Mesenchymal stem cell (in vitro differentiated cells and primary cell): ENCODE data around the gene GCNA.

Source experiments
- DNase-seq: peaks from one replicate; pipeline ENCODE4 v3.0.0-alpha.2; 2013
- H2AFZ ChIP-seq: one replicate; pipeline ENCODE4 v1.6.1; 2013; ENCODE audit warnings: low read depth, mild to moderate bottlenecking, control low read depth, inconsistent platforms, low read length, moderate library complexity
- H2AK5ac ChIP-seq: 2 replicates; pipeline ENCODE4 v1.6.1; 2013; ENCODE audit warnings: low read length, moderate library complexity, mild to moderate bottlenecking, inconsistent platforms; ENCODE audit not compliant: severe bottlenecking
- H2BK120ac ChIP-seq: one replicate; pipeline ENCODE4 v1.6.1; 2013; ENCODE audit warnings: low read depth, mild to moderate bottlenecking, inconsistent platforms, low read length, moderate library complexity
- H2BK12ac ChIP-seq, 2 experiments: one replicate each; pipeline ENCODE4 v1.6.1; 2013; ENCODE audit warnings: inconsistent platforms in 2 of 2, low read length in 2 of 2, mild to moderate bottlenecking in 2 of 2, moderate library complexity in 2 of 2, control low read depth in 1 of 2
- H2BK15ac ChIP-seq: one replicate; pipeline ENCODE4 v1.6.1; 2013; ENCODE audit warnings: mild to moderate bottlenecking, low read depth, inconsistent platforms; ENCODE audit not compliant: poor library complexity, severe bottlenecking
- H2BK5ac ChIP-seq: 2 replicates; pipeline ENCODE4 v1.6.1; 2013; ENCODE audit warnings: low read depth, mild to moderate bottlenecking, low read length, control low read depth, inconsistent platforms; ENCODE audit not compliant: poor library complexity, severe bottlenecking
- H3K14ac ChIP-seq, 2 experiments: one replicate each; pipeline ENCODE4 v1.6.1; 2013; ENCODE audit warnings: inconsistent platforms in 2 of 2, low read length in 2 of 2, control low read depth in 1 of 2, mild to moderate bottlenecking in 1 of 2, moderate library complexity in 1 of 2
- H3K18ac ChIP-seq, 2 experiments: one replicate each; pipeline ENCODE4 v1.6.1; 2013; ENCODE audit warnings: inconsistent platforms in 2 of 2, low read length in 2 of 2, control low read depth in 1 of 2, low read depth in 1 of 2, mild to moderate bottlenecking in 1 of 2
- H3K23ac ChIP-seq, 2 experiments: one replicate each; pipeline ENCODE4 v1.6.1; 2013; ENCODE audit warnings: inconsistent platforms in 2 of 2, low read length in 2 of 2, mild to moderate bottlenecking in 2 of 2, moderate library complexity in 2 of 2, control low read depth in 1 of 2
- H3K27ac ChIP-seq: 2 replicates; pipeline ENCODE4 v1.5.1; 2013; ENCODE audit warnings: mild to moderate bottlenecking, moderate library complexity, low read length, control low read depth, inconsistent platforms; ENCODE audit not compliant: poor library complexity, severe bottlenecking
- H3K27me3 ChIP-seq, 2 experiments: 2 replicates each; pipeline versions ENCODE4 v1.6.1 to v1.7.0; 2013; ENCODE audit warnings: low read length in 2 of 2, mild to moderate bottlenecking in 2 of 2, moderate library complexity in 2 of 2, control low read depth in 1 of 2, inconsistent platforms in 1 of 2; ENCODE audit not compliant: control insufficient read depth in 1 of 2, insufficient read depth in 1 of 2
- H3K36me3 ChIP-seq, 2 experiments: 2 replicates each; pipeline versions ENCODE4 v1.6.1 to v1.7.0; 2013; ENCODE audit warnings: low read length in 2 of 2, control low read depth in 1 of 2, inconsistent platforms in 1 of 2, low read depth in 1 of 2, mild to moderate bottlenecking in 1 of 2; ENCODE audit not compliant: insufficient read depth in 2 of 2, control insufficient read depth in 1 of 2
- H3K4ac ChIP-seq, 2 experiments: one replicate each; pipeline ENCODE4 v1.6.1; 2013; ENCODE audit warnings: inconsistent platforms in 2 of 2, low read length in 2 of 2, mild to moderate bottlenecking in 2 of 2, moderate library complexity in 2 of 2, control low read depth in 1 of 2, low read depth in 1 of 2
- H3K4me1 ChIP-seq: 2 replicates; pipeline ENCODE4 v1.6.1; 2013; ENCODE audit warnings: low read depth, low read length, control low read depth; ENCODE audit not compliant: control insufficient read depth, insufficient read depth
- H3K4me2 ChIP-seq: 2 replicates; pipeline ENCODE4 v1.6.1; 2013; ENCODE audit warnings: low read length, mild to moderate bottlenecking, inconsistent platforms; ENCODE audit not compliant: poor library complexity, severe bottlenecking
- H3K4me3 ChIP-seq, 2 experiments: 2 replicates each; pipeline versions ENCODE4 v1.5.1 to v1.7.0; 2013; ENCODE audit warnings: low read length in 2 of 2, mild to moderate bottlenecking in 2 of 2, control low read depth in 1 of 2, low read depth in 1 of 2; ENCODE audit not compliant: insufficient read depth in 1 of 2
- H3K79me1 ChIP-seq: replicated peaks from 2 replicates; pipeline ENCODE4 v1.6.1; 2013; ENCODE audit warnings: mild to moderate bottlenecking, control low read depth, low read length, inconsistent platforms; ENCODE audit not compliant: poor library complexity, severe bottlenecking
- H3K9ac ChIP-seq: 2 replicates; pipeline ENCODE4 v1.7.0; 2013; ENCODE audit warnings: mild to moderate bottlenecking, low read length, moderate library complexity
- H3K9me3 ChIP-seq: 2 replicates; pipeline ENCODE4 v1.7.0; 2013; ENCODE audit warnings: mild to moderate bottlenecking, low read length; ENCODE audit not compliant: control insufficient read depth
- H4K8ac ChIP-seq: one replicate; pipeline ENCODE4 v1.6.1; 2013; ENCODE audit warnings: inconsistent platforms, mild to moderate bottlenecking, low read length, moderate library complexity
- H4K91ac ChIP-seq: one replicate; pipeline ENCODE4 v1.6.1; 2013; ENCODE audit warnings: mild to moderate bottlenecking, low read length, inconsistent platforms
- WGBS: methylation state at CpG from one replicate; pipeline ENCODE4 v1.1.7; 2013; ENCODE audit warnings: mixed read lengths; 5-methylcytosine and 5-hydroxymethylcytosine counted together

The GCNA gene

GRCh38 chrX:71547339-71547738 lies 30.9 kb upstream of the GCNA start:
- Histone ChIP-seq H3K4me2 (no peak overlapping the region), H3K27me3 (peaks cover 0 to 8% of the 10 kb centered on the region in 2 experiments), H3K18ac (no peak overlapping the region), H3K9me3 (no peaks in the 10 kb centered on the region), H3K4ac (no peak overlapping the region), H2AK5ac (no peak overlapping the region), H2AFZ (no peak overlapping the region), H3K4me3 (no peak overlapping the region), H3K79me1 (no peaks in the 10 kb centered on the region), H2BK15ac (no peak overlapping the region), H3K4me1 (peaks cover 5% of the 10 kb centered on the region), H2BK5ac (no peak overlapping the region), H3K27ac (no peak overlapping the region), H3K14ac (no peak overlapping the region), H3K23ac (no peak overlapping the region), H4K8ac (no peak overlapping the region), H4K91ac (no peak overlapping the region), H2BK12ac (no peak overlapping the region), H2BK120ac (no peak overlapping the region), H3K9ac (no peak overlapping the region), H3K36me3 (peaks cover 21 to 64% of the 10 kb centered on the region in 2 experiments)
- WGBS, result 90% methylated on average over 6 of the region's 7 CpGs
- no peak for DNase-seq

GRCh38 chrX:71549986-71550385 lies 28.3 kb upstream of the GCNA start:
- Histone ChIP-seq H2AK5ac (no peak overlapping the region), H3K18ac (no peak overlapping the region), H2BK5ac (no peak overlapping the region), H3K27me3 (peaks cover 0 to 8% of the 10 kb centered on the region in 2 experiments), H4K8ac (no peak overlapping the region), H3K9me3 (no peaks in the 10 kb centered on the region), H2BK120ac (no peak overlapping the region), H3K9ac (no peak overlapping the region), H3K27ac (no peak overlapping the region), H2BK12ac (no peak overlapping the region), H3K4me1 (peaks cover 5% of the 10 kb centered on the region), H3K36me3 (peaks cover 21 to 79% of the 10 kb centered on the region in 2 experiments), H3K23ac (no peak overlapping the region), H2BK15ac (no peak overlapping the region), H2AFZ (no peak overlapping the region), H3K79me1 (no peaks in the 10 kb centered on the region), H3K4me2 (no peak overlapping the region), H3K4ac (no peak overlapping the region), H3K14ac (no peak overlapping the region), H3K4me3 (no peak overlapping the region), H4K91ac (no peak overlapping the region)
- DNase-seq, result no peak
- WGBS, result no CpG with 5 or more reads among the region's 1 CpG

- H2AFZ ChIP-seq, result no peak overlapping the region
- H3K4ac ChIP-seq, result no peak overlapping the region
- no peak overlapping the region for H2BK120ac ChIP-seq
- no peak overlapping the region for H2BK15ac ChIP-seq
- H3K27ac ChIP-seq, result no peak overlapping the region
- H3K4me2 ChIP-seq, result no peak overlapping the region
- no peak overlapping the region for H3K18ac ChIP-seq
- DNase-seq, result no peak
- WGBS, result no CpG with 5 or more reads among the region's 3 CpGs
- peaks cover 21 to 79% of the 10 kb centered on the region in 2 experiments for H3K36me3 ChIP-seq
- no peak overlapping the region for H3K9ac ChIP-seq
- no peaks in the 10 kb centered on the region for H3K79me1 ChIP-seq
- H3K9me3 ChIP-seq, result no peaks in the 10 kb centered on the region
- H3K23ac ChIP-seq, result no peak overlapping the region
- H3K27me3 ChIP-seq, result peaks cover 0 to 7% of the 10 kb centered on the region in 2 experiments
- H3K4me3 ChIP-seq, result no peak overlapping the region
- no peak overlapping the region for H2AK5ac ChIP-seq
- H3K4me1 ChIP-seq, result peaks cover 9% of the 10 kb centered on the region
- H2BK12ac ChIP-seq, result no peak overlapping the region
- H4K91ac ChIP-seq, result no peak overlapping the region
- no peak overlapping the region for H4K8ac ChIP-seq
- no peak overlapping the region for H2BK5ac ChIP-seq
- H3K14ac ChIP-seq, result no peak overlapping the region
Measured at GRCh38 chrX:71550578-71550977, 27.7 kb upstream of the GCNA start.

- no peak overlapping the region for H4K91ac ChIP-seq
- peak overlapping the region; percentile 95 for H3K27ac ChIP-seq
- H3K79me1 ChIP-seq, result no peaks in the 10 kb centered on the region
- H3K18ac ChIP-seq, result no peak overlapping the region
- H3K9ac ChIP-seq, result no peak overlapping the region
- no peak overlapping the region for H3K4me3 ChIP-seq
- WGBS, result no CpG with 5 or more reads among the region's 3 CpGs
- no peak for DNase-seq
- H2BK15ac ChIP-seq, result no peak overlapping the region
- H2AFZ ChIP-seq, result no peak overlapping the region
- peaks cover 3% of the 10 kb centered on the region for H3K4me1 ChIP-seq
- H4K8ac ChIP-seq, result no peak overlapping the region
- H3K4ac ChIP-seq, result no peak overlapping the region
- H3K27me3 ChIP-seq, result peaks cover 0 to 7% of the 10 kb centered on the region in 2 experiments
- no peak overlapping the region for H2BK12ac ChIP-seq
- no peak overlapping the region for H3K14ac ChIP-seq
- no peaks in the 10 kb centered on the region for H3K9me3 ChIP-seq
- no peak overlapping the region for H2AK5ac ChIP-seq
- H3K23ac ChIP-seq, result no peak overlapping the region
- no peak overlapping the region for H3K4me2 ChIP-seq
- peaks cover 13 to 77% of the 10 kb centered on the region in 2 experiments for H3K36me3 ChIP-seq
- no peak overlapping the region for H2BK5ac ChIP-seq
- H2BK120ac ChIP-seq, result no peak overlapping the region
Measured at GRCh38 chrX:71556036-71556435, 22.2 kb upstream of the GCNA start.
